Activated CD4-positive, alpha-beta T cell treated with anti-CD3 and anti-CD28 coated beads, Interleukin-2, amount 10 ng/mL, durations not matched to agents 7 days and 5 days (primary cell): ENCODE measurements around the gene NDUFB7. TPM values are rescaled to one million over a fixed set of nuclear protein-coding genes. Genes with fewer than 3 reads are reported as not detected.

Source experiments
- CTCF ChIA-PET: fragments of 350-600 bp; sonication (Branson Sonifier 250); formaldehyde crosslinking; loops from one replicate; lab custom pipeline; 2021; ENCODE audit warnings: antibody characterized with exemption; lab: Charles Lee
- POLR2A ChIA-PET: fragments of 350-600 bp; sonication (Branson Sonifier 250); formaldehyde crosslinking; loops from one replicate; lab custom pipeline; 2021; ENCODE audit warnings: antibody characterized with exemption; lab: Charles Lee
- DNase-seq: peaks from one replicate; pipeline ENCODE4 v3.0.0-alpha.2; 2020
- H3K27ac Mint-ChIP-seq: one replicate; pipeline ENCODE4 v1.8.0; 2021; ENCODE audit warnings: mild to moderate bottlenecking, moderate library complexity, mixed read lengths
- H3K27me3 Mint-ChIP-seq: one replicate; pipeline ENCODE4 v1.8.0; 2021; ENCODE audit warnings: mixed read lengths
- H3K36me3 Mint-ChIP-seq: one replicate; pipeline ENCODE4 v1.8.0; 2021; ENCODE audit warnings: low read depth, mixed read lengths
- H3K4me1 Mint-ChIP-seq: one replicate; pipeline ENCODE4 v1.8.0; 2021; ENCODE audit warnings: mixed read lengths
- H3K4me3 Mint-ChIP-seq: one replicate; pipeline ENCODE4 v1.8.0; 2021; ENCODE audit warnings: mild to moderate bottlenecking, moderate library complexity, mixed read lengths
- H3K9me3 Mint-ChIP-seq: one replicate; pipeline ENCODE4 v1.8.0; 2021; ENCODE audit warnings: mixed read lengths
- microRNA-seq: library from miRNA; unstranded; fragments of <30 nt; microRNA quantifications from one replicate; pipeline ENCODE4 v1.2.0, GENCODE V29; 2021; ENCODE audit warnings: borderline microRNAs expressed, borderline replicate concordance
- total RNA-seq, 2 experiments: library from RNA; stranded (reverse); gene quantifications; one replicate each; pipeline ENCODE4 v1.2.3, GENCODE V29; 2021

NDUFB7 gene
- total RNA-seq, 2 experiments from 2014 or later = 121 to 123 TPM

DNA sequence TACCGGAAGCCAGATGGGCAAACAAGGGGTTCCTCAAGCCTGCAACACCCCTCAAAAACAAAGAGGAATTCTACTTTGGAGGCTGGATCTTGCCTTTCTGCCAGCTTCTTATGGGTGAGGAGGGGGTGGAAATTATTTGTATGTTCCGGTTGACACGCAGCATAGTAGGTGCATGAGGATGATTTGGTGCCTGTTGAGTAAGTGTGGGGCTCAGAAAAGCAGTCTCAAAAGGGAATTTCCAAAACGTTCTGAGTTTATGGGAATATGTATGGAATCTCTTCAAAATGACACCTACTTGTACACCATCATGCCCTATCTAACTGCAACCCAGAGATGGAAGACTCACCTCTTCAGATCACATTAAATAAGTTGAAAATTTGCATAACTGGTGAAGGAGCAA lies 45.4 kb downstream of the NDUFB7 start:
- H3K27me3 Mint-ChIP-seq = no peaks in the 10 kb centered on the region
- H3K27ac Mint-ChIP-seq = peak overlapping the region; percentile 11
- POLR2A ChIA-PET = interaction anchor here (1.2 kb wide), 1 partner anchor 9 kb away, joined by 5 read pairs; no protein-coding TSS in a partner anchor
- peaks cover 6% of the 10 kb centered on the region for H3K36me3 Mint-ChIP-seq
- no peak for DNase-seq
- CTCF ChIA-PET = interaction anchor here (0.9 kb wide), 1 partner anchor 12 kb away, joined by 3 read pairs; no protein-coding TSS in a partner anchor
- H3K4me3 Mint-ChIP-seq = no peak overlapping the region
- peaks cover 58% of the 10 kb centered on the region for H3K4me1 Mint-ChIP-seq
- no peaks in the 10 kb centered on the region for H3K9me3 Mint-ChIP-seq

DNA sequence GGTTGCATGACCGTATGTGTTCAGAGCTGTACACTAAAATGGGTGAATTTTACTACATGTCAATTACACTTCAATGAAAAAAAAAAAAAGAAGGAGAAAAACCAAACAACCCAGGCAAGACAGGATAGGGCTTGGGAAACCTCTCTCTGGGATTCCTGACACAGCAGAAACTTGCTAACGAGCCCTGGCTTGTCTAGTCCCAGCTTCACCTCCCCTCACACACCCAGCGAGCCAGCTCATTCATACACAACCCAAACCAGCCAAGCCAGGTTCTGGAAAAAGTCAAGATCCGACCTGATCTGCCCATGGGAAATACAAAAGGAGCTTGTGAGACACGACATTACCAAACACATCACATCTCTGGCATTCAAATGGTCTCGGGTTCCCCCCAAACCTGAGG lies 46.1 kb downstream of the NDUFB7 start:
- H3K27ac Mint-ChIP-seq = no peak overlapping the region
- no peak overlapping the region for H3K4me3 Mint-ChIP-seq
- no peak for DNase-seq
- H3K27me3 Mint-ChIP-seq = no peaks in the 10 kb centered on the region
- ChIA-PET CTCF (interaction anchor here (0.9 kb wide), 1 partner anchor 12 kb away, joined by 3 read pairs; no protein-coding TSS in a partner anchor), POLR2A (interaction anchor here (1.2 kb wide), 1 partner anchor 8 kb away, joined by 5 read pairs; no protein-coding TSS in a partner anchor)
- peaks cover 6% of the 10 kb centered on the region for H3K36me3 Mint-ChIP-seq
- H3K9me3 Mint-ChIP-seq = no peaks in the 10 kb centered on the region
- peaks cover 55% of the 10 kb centered on the region for H3K4me1 Mint-ChIP-seq

DNA sequence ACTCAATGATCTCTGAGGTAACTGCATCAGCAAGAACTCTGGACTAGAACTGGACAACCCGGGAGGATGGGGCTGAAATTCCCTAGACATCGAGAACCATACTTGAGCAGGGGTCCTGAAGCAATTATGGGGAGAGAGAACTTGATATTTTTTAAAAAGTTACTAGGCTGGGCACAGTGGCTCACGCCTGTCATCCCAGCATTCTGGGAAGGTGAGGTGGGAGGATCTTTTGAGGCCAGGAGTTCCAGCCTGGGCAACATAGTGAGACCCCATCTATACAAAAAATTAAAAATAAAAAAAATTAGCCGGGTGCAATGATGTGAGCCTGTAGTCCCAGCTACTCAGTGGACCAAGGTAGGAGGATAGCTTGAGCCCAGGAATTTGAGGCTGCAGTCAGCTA lies 51.3 kb downstream of the NDUFB7 start:
- H3K4me1 Mint-ChIP-seq = peaks cover 63% of the 10 kb centered on the region
- H3K4me3 Mint-ChIP-seq = no peak overlapping the region
- H3K27ac Mint-ChIP-seq = peak overlapping the region; percentile 98
- H3K36me3 Mint-ChIP-seq = peaks cover 25% of the 10 kb centered on the region
- H3K27me3 Mint-ChIP-seq = no peaks in the 10 kb centered on the region
- ChIA-PET CTCF (interaction anchor here (2.7 kb wide), 1 partner anchor 384 kb away, joined by 6 read pairs; the partner anchor contains the start of gene ASF1B), POLR2A (interaction anchor here (0.6 kb wide), 1 partner anchor 36 kb away, joined by 3 read pairs; no protein-coding TSS in a partner anchor)
- no peaks in the 10 kb centered on the region for H3K9me3 Mint-ChIP-seq
- DNase-seq = no peak

DNA sequence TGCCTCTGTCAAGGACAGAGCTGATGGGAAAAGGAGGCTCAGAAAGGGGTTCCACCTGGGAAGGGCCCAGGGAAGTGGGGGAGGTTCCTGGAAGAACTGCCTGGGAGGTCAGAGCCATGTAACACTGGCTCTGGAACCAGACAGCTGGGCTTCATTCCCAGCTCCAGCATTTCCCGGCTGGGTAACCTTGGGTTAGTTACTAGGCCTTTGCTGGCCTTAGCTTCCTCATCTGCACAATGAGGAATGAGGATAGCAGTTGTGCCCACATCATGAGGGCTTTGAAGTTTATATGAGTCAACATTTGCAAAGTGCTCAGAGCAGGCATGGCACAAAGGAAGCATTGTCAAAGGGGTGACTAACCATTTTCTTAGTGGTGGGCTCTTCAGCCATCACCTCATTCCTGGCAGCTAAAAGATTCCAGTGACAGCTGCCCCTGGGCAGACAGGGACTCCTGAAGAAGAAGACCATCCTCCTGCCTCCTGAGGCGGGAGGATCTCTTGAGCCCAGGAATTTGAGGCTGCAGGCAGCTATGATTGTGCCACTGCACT lies 51.9 kb downstream of the NDUFB7 start:
- ChIA-PET POLR2A (interaction anchor here (0.6 kb wide), 1 partner anchor 35 kb away, joined by 3 read pairs; no protein-coding TSS in a partner anchor), CTCF (no interaction called here)
- DNase-seq = no peak
- H3K9me3 Mint-ChIP-seq = no peaks in the 10 kb centered on the region
- H3K27ac Mint-ChIP-seq = peak overlapping the region; percentile 98
- peaks cover 31% of the 10 kb centered on the region for H3K36me3 Mint-ChIP-seq
- peak overlapping the region; percentile 94 for H3K4me3 Mint-ChIP-seq
- H3K4me1 Mint-ChIP-seq = peaks cover 69% of the 10 kb centered on the region
- no peaks in the 10 kb centered on the region for H3K27me3 Mint-ChIP-seq

DNA sequence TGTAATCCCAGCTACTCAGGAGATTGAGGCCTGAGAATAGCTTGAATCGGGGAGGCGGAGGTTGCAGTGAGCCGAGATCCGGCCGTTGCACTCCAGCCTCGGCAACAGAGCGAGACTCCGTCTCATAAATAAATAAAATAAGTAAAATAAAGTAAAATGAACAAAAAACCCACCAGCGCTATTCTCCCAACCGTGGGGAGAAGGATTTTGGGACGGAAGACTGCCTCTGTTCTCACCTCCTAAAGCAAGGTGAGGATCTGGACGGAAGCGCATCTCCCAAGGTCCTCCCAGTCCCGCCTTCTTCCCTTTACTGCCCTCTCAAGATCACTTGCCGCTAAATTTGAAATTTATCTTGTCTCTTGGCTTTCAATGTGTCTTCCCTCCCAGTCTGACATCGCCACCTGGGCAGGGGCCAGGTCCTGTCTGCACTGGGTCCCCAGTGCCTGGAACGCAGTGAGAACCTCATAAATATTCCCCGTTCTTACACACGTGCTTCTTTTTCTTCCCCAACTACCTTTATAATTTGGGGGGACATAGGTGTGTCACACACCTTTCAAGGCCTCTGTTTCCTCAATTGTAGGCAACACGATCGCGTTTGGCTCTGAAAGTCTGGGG lies 52.5 kb downstream of the NDUFB7 start:
- Mint-ChIP-seq H3K36me3 (peaks cover 36% of the 10 kb centered on the region), H3K4me1 (peaks cover 75% of the 10 kb centered on the region), H3K27ac (peak overlapping the region; percentile 98), H3K4me3 (peak overlapping the region; percentile 94), H3K9me3 (no peaks in the 10 kb centered on the region), H3K27me3 (no peaks in the 10 kb centered on the region)
- DNase-seq = no peak
- CTCF ChIA-PET = interaction anchor here (0.6 to 2.0 kb wide), 3 partner anchors 12 to 52 kb away, joined by 3 to 7 read pairs (median 5); partner anchors contain the start of gene NDUFB7
- POLR2A ChIA-PET = no interaction called here

DNA sequence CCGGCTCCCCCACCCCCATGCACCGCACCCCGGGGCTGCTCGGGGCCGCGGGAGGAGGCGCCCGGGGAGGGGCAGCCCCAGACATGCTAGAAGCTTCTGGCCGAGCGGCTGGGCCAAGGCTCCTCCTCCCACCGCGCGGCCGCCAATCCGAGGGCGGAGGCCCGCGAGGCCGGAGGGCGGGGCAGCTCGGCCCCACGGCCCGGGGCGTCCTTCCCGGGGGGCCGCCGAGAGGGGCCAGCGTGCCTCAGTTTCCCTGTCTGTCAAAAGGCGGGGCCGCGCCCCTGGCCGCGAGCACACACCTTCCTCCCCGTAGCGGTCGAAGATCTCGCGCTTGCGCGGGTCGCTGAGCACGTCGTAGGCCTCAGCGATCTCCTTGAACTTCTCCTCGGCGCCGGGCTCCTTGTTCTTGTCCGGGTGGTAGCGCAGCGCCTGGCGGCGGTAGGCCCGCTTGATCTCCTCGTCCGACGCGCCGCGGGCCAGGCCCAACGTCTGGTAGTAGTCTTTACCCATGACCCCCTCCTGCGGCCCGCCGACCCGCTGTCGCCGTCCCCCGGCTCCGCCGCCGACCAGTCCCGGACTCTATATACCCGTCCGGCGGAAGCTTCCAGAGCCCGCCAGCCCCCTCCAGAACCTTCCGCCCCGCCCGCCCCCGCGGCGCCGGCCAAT lies 53.9 kb downstream of the NDUFB7 start, which contains the start of gene DNAJB1:
Gene DNAJB1, minus strand, starts transcription at position 558 of the 666 bp plus-strand sequence. Its CDS starts 48 bp downstream, at position 510.
- CTCF ChIA-PET = interaction anchor here (0.7 to 2.0 kb wide), 8 partner anchors 10 to 1416 kb away, joined by 3 to 7 read pairs (median 4); partner anchors contain the start of gene NDUFB7
- peak within 1 kb of the TSS; percentile 98 for H3K27ac Mint-ChIP-seq
- H3K36me3 Mint-ChIP-seq = peaks cover 35% of the 10 kb centered on the region

DNA sequence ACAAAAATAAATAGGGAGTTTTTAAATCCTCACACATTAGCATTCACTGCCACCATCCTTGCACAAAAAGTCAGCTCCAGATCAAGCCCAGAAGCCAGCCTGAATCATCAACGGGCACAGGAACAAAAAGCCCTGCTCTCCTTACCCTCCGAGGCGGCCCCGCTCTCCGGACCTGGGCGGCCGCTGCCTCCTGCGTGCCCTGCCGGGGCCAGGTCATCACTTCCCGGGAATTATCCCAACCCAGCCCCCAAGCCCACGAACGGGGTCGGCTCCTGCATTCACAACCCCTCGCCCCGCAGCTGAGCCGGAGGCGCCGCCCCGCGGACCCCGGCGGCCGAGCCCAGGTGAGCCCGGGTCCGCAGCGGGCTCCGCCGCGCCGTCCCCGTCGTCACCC lies 54.4 kb downstream of the NDUFB7 start:
- H3K36me3 Mint-ChIP-seq = peaks cover 35% of the 10 kb centered on the region
- no peak for DNase-seq
- H3K9me3 Mint-ChIP-seq = no peaks in the 10 kb centered on the region
- CTCF ChIA-PET = interaction anchor here (0.9 to 2.0 kb wide), 7 partner anchors 10 to 159 kb away, joined by 3 to 7 read pairs (median 4); partner anchors contain the start of gene NDUFB7
- H3K4me3 Mint-ChIP-seq = peak overlapping the region; percentile 94
- H3K27me3 Mint-ChIP-seq = no peaks in the 10 kb centered on the region
- peaks cover 63% of the 10 kb centered on the region for H3K4me1 Mint-ChIP-seq
- POLR2A ChIA-PET = interaction anchor here (0.5 to 1.5 kb wide), 3 partner anchors 8 to 100 kb away, joined by 3 to 6 read pairs (median 5); no protein-coding TSS in a partner anchor
- H3K27ac Mint-ChIP-seq = peak overlapping the region; percentile 93

More for the DNA sequence above, 53.9 kb downstream of the NDUFB7 start, which contains the start of gene DNAJB1:
- DNase-seq = peak; percentile 66
- Mint-ChIP-seq H3K4me3 (peak within 1 kb of the TSS; percentile 94), H3K9me3 (no peaks in the 10 kb centered on the region), H3K4me1 (peaks cover 66% of the 10 kb centered on the region), H3K27me3 (no peaks in the 10 kb centered on the region)
- POLR2A ChIA-PET = interaction anchor here (0.6 to 1.5 kb wide), 3 partner anchors 8 to 172 kb away, joined by 4 to 6 read pairs (median 5); partner anchors contain the start of gene ZNF333

DNA sequence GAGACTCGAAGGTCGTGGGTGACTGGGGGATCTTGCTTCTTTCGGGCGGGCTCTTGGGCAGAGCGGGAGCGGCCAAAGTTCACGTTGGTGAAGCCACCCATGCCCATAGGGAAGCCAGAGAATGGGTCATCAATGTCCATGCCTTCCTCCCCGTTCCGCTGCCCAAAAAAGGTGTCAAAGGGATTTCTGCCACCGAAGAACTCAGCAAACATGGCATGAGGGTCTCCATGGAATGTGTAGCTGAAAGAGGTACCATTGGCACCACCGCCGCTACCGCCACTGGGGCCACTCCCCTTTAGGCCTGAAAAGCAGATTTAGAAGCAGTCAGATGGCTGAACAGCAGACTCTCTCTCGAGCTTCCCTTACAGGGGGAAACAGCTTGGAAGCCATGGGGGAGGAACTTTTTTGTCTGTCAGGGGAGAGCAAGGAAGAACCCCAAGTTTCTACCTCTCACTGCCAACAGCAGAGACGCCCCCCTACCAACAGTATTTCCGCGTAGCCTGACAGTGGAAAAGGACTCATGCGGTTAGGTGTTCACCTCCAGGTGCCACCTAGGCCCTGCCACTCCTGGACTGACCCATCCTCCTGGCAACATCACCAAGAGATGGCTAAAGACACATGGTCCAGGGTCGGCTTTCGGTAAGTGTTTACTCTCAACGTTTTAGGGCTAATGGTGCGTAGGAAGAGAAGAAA lies 55.0 kb downstream of the NDUFB7 start:
- no peak for DNase-seq
- H3K4me3 Mint-ChIP-seq = peak overlapping the region; percentile 94
- no peaks in the 10 kb centered on the region for H3K27me3 Mint-ChIP-seq
- peaks cover 60% of the 10 kb centered on the region for H3K4me1 Mint-ChIP-seq
- POLR2A ChIA-PET = interaction anchor here (0.5 to 1.5 kb wide), 3 partner anchors 9 to 99 kb away, joined by 3 to 6 read pairs (median 5); no protein-coding TSS in a partner anchor
- H3K9me3 Mint-ChIP-seq = no peaks in the 10 kb centered on the region
- CTCF ChIA-PET = interaction anchor here (0.9 to 1.7 kb wide), 5 partner anchors 10 to 158 kb away, joined by 3 to 7 read pairs (median 4); no protein-coding TSS in a partner anchor
- peak overlapping the region; percentile 93 for H3K27ac Mint-ChIP-seq
- H3K36me3 Mint-ChIP-seq = peaks cover 35% of the 10 kb centered on the region

Small RNA genes within 50 kb of the gene (microRNA-seq; reads per million reads assigned to microRNA genes)
- not detected for gene MIR639

Other genes with a start within 250 kb of the NDUFB7 start
- 100 to 1,000 TPM; 304 to 310 TPM for gene ADGRE5, start 190.6 kb downstream of the NDUFB7 start, total RNA-seq
- 100 to 1,000 TPM; 232 to 269 TPM for gene DDX39A, start 152.7 kb downstream of the NDUFB7 start, total RNA-seq
- 100 to 1,000 TPM; 238 to 242 TPM for gene PKN1, start 138.8 kb downstream of the NDUFB7 start, total RNA-seq
- gene PTGER1, start 96.7 kb downstream of the NDUFB7 start, total RNA-seq = under 1 TPM; 0.19 to 0.27 TPM
- gene GIPC1, start 75.9 kb downstream of the NDUFB7 start, total RNA-seq = 10 to 100 TPM; 36.5 to 47.2 TPM
- 100 to 1,000 TPM in 1 of 2 experiments, 10 to 100 TPM in 1; 89.7 to 100 TPM for gene DNAJB1, start 53.7 kb downstream of the NDUFB7 start, total RNA-seq
- gene TECR, start 42.5 kb downstream of the NDUFB7 start, total RNA-seq = 100 to 1,000 TPM; 169 to 190 TPM
- not detected for gene CLEC17A, start 11.0 kb upstream of the NDUFB7 start, total RNA-seq
- gene ADGRE3, start 102.8 kb upstream of the NDUFB7 start, total RNA-seq = not detected
- gene ZNF333, start 118.0 kb upstream of the NDUFB7 start, total RNA-seq = 10 to 100 TPM; 12.5 to 14.9 TPM
- gene ADGRE2, start 206.5 kb upstream of the NDUFB7 start, total RNA-seq = under 1 TPM; 0.42 to 0.73 TPM